Glomerular visceral epithelial cell (primary cell): ENCODE measurements around the gene PRAMEF27.
"Not testable (repeated sequence)": the region's sequence is repeated elsewhere in the genome, so short reads cannot be mapped to it uniquely, and the experiment has no call there.

Experiments used
- DNase-seq: peaks from one replicate; pipeline ENCODE4 v3.0.0-alpha.2; 2016; ENCODE audit errors: extremely low spot score

PRAMEF27 gene

DNA sequence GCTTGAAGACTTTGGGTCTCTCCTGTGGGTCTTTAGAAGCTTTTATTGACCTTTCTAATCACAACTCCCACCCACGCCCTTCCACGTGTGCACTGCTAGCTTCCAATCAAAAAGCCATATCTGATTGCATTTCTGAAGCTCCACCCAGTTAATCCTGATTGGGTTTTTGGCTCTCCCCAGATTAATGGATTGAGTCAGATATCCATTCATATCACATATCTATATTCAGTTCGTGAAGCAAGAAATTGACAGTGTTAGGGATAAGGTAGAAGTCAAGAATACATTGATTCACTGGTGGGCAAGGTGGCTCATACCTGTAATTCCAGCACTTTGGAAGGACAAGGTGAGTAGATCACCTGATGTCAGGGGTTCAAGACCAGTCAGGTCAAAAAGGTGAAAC lies at the start of gene PRAMEF27:
TSS of gene PRAMEF27 (minus strand) at position 101 of the 400 bp plus-strand sequence. CDS start 2,916 bp downstream, outside the sequence.
- DNase-seq = not testable (repeated sequence)

- not testable (repeated sequence) for DNase-seq
These were observed 14.1 kb upstream of the PRAMEF27 start, which contains the start of gene PRAMEF25 for GRCh38 chr1:13070474-13070873. Gene PRAMEF25 (plus strand): TSS chr1:13070774. CDS start chr1:13073694, 2,920 bp downstream.

- DNase-seq = not testable (repeated sequence)
These were observed 36.5 kb downstream of the PRAMEF27 start for GRCh38 chr1:13019846-13020245.

DNA sequence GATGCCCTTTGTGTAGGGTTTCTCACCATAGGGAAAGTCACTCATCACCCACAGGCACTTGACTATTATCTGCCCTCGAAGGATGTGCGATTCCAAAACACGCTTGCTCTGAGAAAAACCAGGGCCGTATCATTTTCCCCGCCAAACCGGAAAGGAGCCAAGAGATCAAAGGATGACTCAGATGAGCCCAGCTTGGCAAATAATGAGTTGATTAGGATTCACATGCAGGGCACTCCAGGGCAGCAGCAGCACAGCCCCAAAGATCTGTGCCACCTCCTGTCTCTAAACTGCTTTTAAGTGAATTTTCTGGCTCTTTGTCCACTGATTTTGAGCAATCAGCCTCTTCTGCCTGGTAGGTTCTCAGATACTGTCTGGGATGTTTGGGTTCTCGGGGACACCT lies 44.4 kb downstream of the PRAMEF27 start:
- DNase-seq = not testable (repeated sequence)

GRCh38 chr1:13009348-13009747 lies 47.0 kb downstream of the PRAMEF27 start:
- DNase-seq = not testable (repeated sequence)

DNA sequence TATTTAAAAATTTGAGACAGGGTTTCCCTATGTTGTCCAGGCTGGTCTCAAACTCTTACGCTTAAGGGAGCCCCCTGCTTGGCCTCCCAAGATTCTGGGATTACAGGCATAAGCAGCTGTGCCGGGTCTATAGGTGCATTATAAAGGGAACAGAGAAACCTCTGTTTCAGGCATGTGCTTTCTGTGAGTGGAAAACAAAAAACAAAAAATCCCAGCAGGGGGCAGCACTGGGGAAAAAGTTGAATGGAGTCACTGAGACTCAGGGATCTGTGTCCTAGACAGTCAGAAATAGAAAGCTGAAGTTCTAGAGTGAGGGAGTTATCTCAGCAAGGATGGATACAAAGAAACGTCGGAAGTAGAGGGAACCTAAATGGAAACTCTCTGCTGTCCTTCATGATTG lies 50.6 kb downstream of the PRAMEF27 start:
- DNase-seq = not testable (repeated sequence)
